ENCODE measurements around the gene RNASEH2B.

Gene RNASEH2B

DNA sequence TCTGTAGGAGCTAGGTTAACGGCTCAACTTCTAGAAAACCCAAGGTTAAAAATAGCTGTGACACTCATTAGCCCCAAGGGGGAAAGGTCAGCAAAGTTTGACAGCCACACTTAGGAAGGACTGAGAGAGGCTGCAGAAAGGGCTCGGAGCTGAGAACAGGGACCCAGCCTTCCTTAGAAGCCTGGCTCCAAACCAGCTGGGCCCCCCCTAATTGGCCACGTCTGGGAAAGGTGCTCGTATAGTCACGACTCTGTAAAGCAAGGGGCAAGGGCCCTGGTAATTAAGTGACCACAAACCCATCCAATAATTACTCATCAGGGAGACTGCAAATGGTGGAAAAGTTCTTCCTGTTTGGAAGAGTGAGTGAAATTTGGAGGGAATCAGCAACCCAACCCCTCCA lies 90.5 kb downstream of the RNASEH2B start:
- DNase-seq: no peak

DNA sequence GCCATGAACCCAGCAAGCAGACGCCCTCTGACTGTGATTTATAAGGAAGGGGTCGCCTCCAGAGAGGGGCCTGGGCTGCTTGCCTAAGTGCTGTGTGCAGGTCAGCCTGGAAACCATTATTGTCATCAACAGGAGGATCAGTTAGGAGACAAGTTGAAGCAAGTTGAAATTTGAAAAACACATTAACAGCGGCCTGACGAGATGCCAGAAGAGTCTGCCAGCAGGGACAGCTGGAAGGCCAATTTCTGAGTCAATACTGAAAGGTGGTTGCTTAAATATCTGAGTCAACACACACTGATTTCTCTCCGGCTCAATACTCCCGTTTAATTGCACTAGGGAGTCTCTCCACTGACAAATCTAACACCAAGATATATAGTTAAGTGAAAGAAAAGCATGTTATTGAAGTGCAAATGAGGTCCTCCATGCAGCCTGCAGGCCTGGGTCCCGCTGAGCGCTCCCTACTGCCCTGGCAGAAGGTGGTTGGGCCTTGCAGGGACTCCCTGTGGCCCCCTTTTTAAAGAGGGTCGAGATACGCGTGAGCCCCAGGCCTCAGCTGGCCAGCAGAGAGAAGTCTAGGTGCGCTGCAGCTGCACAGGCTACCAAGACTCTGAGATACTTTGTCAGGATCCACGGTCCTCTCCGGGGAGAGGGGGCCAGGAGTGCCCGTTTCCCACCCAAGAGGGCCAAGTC lies 91.1 kb downstream of the RNASEH2B start:
- DNase-seq: no peak

DNA sequence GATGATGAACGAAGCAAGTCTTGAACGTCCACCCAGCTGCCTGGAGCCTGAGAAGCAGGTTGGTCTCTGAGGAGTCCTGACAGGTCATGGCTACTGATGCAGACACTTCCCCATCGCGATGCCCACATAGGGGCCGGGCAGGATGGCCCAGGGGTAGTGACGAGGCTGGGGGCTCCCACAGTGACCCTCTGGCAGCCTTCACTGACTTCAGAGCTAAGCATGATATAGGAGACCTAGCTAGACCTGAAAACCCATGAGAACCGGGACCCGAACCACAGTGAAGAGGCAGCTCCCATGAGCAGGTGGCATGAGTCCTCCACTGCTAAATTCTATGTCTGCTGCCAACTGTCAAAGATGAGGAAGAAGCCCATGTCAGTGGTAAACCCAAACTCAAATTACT lies 91.7 kb downstream of the RNASEH2B start:
- no peak for DNase-seq

DNA sequence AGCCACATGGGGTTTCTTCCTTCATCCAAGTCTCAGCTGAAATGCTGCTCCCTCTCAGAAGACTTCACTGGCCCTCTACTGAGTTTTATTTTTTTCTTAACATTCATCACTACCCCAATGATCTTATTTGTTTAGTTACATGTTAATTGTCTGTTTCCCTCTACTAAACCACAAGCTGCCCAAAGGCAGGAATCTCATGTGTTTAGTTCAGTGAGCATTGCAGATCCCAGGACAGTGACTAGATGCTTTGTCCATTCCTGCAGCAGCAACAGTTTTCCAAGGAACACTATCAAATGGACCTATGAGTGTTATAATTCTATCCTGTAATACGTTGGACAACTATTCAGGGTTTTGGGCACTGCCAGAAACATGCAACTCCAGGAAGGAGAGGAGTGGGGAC lies 93.1 kb downstream of the RNASEH2B start:
- no peak for DNase-seq

DNA sequence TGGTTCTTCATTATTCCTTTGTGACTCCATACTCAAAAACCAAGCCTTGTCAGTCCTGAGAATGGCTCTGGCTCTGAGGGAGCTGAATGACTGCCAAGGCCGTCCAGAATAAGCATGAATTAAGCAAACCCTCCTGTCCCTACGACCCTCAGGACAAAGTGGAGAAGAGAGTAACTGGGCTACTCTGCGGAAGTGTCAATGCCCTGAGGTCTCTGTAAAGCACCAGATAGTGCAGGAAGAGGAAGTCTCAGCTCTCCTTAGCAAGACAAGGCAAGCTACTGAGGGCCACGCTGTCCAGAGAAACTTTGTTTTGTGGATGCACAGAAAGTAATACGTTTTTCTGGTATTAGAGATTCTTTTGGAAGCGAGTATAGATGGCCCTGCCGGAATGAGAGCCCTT lies 94.1 kb downstream of the RNASEH2B start:
- no peak for DNase-seq

DNA sequence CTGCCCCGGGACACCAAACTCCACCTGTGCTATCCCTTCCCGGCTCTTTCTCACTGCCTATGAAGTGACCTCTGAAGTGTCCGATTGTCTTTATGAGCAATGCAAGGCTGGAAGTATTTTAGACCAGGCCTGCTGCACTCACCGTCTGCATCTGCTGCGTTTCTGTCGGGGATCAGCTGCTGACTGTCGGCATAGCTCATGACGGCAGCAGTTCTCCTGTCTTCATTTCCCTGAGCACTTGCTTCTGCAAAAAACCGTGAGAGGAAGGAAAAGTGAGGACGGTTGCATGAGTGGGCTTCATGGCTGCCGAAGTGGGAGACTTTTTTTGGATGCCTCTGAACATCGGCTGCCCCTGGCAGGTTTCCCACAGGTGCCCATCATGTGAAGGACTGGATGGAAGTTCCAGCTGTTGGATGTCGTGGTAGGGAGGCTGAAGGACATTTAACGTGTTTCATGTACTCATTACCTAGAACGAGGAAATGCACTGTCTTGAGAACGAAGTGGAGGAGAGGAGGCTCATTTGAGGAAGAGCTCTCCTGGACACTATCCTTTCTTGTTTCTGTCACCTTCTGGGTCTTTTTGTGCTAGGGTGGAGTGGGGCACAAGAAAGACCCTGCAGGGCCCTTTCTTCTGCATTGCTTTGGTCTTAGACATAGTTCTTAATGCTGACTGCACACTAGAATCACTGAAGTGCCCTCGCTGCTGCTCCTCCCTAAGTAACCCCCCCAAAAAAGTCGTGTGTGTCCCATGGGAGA lies 94.7 kb downstream of the RNASEH2B start:
- DNase-seq: no peak

DNA sequence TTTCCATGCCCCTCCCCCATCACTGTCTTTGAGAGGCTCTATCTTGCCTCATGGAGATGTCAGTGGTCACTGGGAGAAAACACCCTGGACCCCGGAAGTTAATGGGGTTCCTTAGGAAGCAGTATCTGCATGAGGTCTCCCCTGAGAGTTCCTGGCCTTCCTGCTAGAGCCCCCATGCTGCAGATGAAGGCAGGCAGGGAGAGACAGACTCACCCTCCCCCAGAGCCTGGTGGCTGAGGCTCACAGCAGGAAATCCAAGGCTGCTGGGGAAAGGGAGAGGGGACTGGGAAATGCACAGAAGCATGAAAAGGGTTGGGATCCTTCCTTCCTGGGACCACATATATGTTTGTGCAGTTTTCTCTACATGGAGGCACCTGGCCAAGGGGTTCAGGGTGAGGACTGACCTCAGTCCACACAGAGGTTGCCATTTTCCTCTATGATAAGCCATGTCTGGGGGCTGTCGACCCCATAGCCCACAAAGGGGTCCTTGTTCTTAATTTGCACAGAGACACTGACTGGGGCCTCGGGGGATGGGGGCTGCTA lies 95.4 kb downstream of the RNASEH2B start:
- DNase-seq: no peak

DNA sequence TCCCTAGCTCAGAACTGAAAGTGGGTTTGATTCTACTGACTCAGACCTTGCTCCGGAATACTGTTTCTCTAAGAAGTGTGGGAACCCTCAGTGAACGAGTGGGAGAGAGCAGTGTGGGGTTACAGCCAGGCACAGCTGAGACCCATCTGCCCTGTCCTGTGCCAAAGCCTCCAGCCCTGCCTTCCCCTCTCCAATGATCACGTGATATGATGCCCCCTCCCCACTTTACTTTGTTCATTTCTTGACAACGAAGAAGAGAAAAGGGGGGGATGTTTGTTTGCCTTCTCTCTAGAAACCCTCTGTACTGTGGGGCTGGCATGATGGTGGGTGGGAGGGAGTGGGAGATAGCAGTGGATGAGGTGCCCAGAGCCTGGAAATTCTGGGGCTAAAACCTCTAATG lies 96.0 kb downstream of the RNASEH2B start:
- no peak for DNase-seq

All from activated CD4-positive, alpha-beta T cell treated with anti-CD3 and anti-CD28 coated beads, Interleukin-2, amount 50 U/mL, for 1 hour (primary cell).